HepG2 (cell line): ENCODE results near the gene TSNAXIP1. TPM values are rescaled to one million over a fixed set of nuclear protein-coding genes. Genes with fewer than 3 reads are reported as not detected.

Experiments
- CCDC6 ChIP-seq: sonication (generic); formaldehyde crosslinking; IDR thresholded peaks from 2 replicates; pipeline ENCODE4 v1.8.1; 2022; ENCODE audit warnings: mild to moderate bottlenecking, missing genetic modification reagents, moderate library complexity
- CHD4 ChIP-seq: fragments of 200-600 bp; sonication (generic); IDR thresholded peaks from 2 replicates; pipeline ENCODE4 v1.7.0; 2017; ENCODE audit warnings: mild to moderate bottlenecking, low read length, borderline replicate concordance
- EEA1 ChIP-seq: sonication (generic); formaldehyde crosslinking; IDR thresholded peaks from 2 replicates; pipeline ENCODE4 v1.5.1; 2020; ENCODE audit warnings: mild to moderate bottlenecking, missing genetic modification reagents, borderline replicate concordance
- HDAC1 ChIP-seq: sonication (generic); formaldehyde crosslinking; IDR thresholded peaks from 2 replicates; pipeline ENCODE4 v1.5.1; 2020; ENCODE audit warnings: mild to moderate bottlenecking, missing genetic modification reagents
- HNRNPL ChIP-seq: fragments of 200-400 bp; formaldehyde crosslinking; IDR thresholded peaks from 2 replicates; pipeline ENCODE4 v1.6.1; 2017; ENCODE audit warnings: mild to moderate bottlenecking, low read depth, low read length
- KDM1A ChIP-seq: IDR thresholded peaks from 2 replicates; pipeline ENCODE4 v1.6.1; 2016; ENCODE audit warnings: missing compliant biosample characterization
- KLF15 ChIP-seq: sonication (generic); formaldehyde crosslinking; IDR thresholded peaks from 2 replicates; pipeline ENCODE4 v1.8.1; 2023; ENCODE audit warnings: borderline replicate concordance, mild to moderate bottlenecking, inconsistent platforms, missing genetic modification reagents, mixed read lengths
- MXD4 ChIP-seq: IDR thresholded peaks from 2 replicates; pipeline ENCODE4 v1.6.1; 2016; ENCODE audit warnings: mild to moderate bottlenecking, missing biosample characterization, missing genetic modification reagents
- NCOA5 ChIP-seq: sonication (generic); formaldehyde crosslinking; IDR thresholded peaks from 2 replicates; pipeline ENCODE4 v1.4.0; 2020; ENCODE audit warnings: missing genetic modification reagents
- NFE2L1 ChIP-seq: sonication (generic); formaldehyde crosslinking; IDR thresholded peaks from 2 replicates; pipeline ENCODE4 v1.4.0; 2020; ENCODE audit warnings: missing genetic modification reagents, mild to moderate bottlenecking, borderline replicate concordance
- SSRP1 ChIP-seq: IDR thresholded peaks from 2 replicates; pipeline ENCODE4 v1.6.1; 2016; ENCODE audit warnings: control low read depth
- ZFP91 ChIP-seq: sonication (generic); formaldehyde crosslinking; IDR thresholded peaks from 2 replicates; pipeline ENCODE4 v1.9.0; 2022; ENCODE audit warnings: missing genetic modification reagents, mild to moderate bottlenecking, borderline replicate concordance
- ZNF282 ChIP-seq: fragments of 450-650 bp; IDR thresholded peaks from 2 replicates; pipeline ENCODE4 v1.6.1; 2018; ENCODE audit not compliant: partially characterized antibody
- ZNF382 ChIP-seq: sonication (generic); formaldehyde crosslinking; IDR thresholded peaks from 2 replicates; pipeline ENCODE4 v1.5.0; 2020; ENCODE audit warnings: missing genetic modification reagents, mild to moderate bottlenecking, borderline replicate concordance
- ZNF414 ChIP-seq: sonication (generic); formaldehyde crosslinking; IDR thresholded peaks from 2 replicates; pipeline ENCODE4 v1.5.0; 2020; ENCODE audit warnings: missing genetic modification reagents
- ZNF670 ChIP-seq: sonication (generic); formaldehyde crosslinking; IDR thresholded peaks from 2 replicates; pipeline ENCODE4 v1.8.0; 2022; ENCODE audit warnings: mild to moderate bottlenecking, missing genetic modification reagents, borderline replicate concordance
- polyA plus RNA-seq, 8 experiments: library from polyadenylated mRNA; depleted of rRNA in 3 of 8; stranded (reverse) in 7 of 8; unstranded in 1 of 8; fragments of >200 nt; fragmentation: Illumina TruSeq in 4 of 8; extraction: Trizol in 4 of 8; gene quantifications; 2 replicates each; pipeline versions ENCODE4 v1.2.1 to v1.2.3, GENCODE V29; 2011 to 2016; ENCODE audit warnings: low read depth in 4 of 8, missing spikeins in 1 of 8, mixed read lengths in 1 of 8; ENCODE audit not compliant: insufficient read depth in 1 of 8
- total RNA-seq, 5 experiments: library from RNA; depleted of rRNA; stranded (reverse); fragments of >200 nt; fragmentation: Illumina TruSeq; extraction: Trizol; gene quantifications; 2 replicates each; pipeline ENCODE4 v1.2.3, GENCODE V29; 2016; ENCODE audit warnings: low read depth in 1 of 5
- TF ChIP-seq, protein P1 (sequence below): IDR thresholded peaks from 2 replicates; pipeline ENCODE4 v1.6.1; 2012; ENCODE audit warnings: low read length, improper control_type of control experiment
- TF ChIP-seq, protein P2 (sequence below): sonication (generic); formaldehyde crosslinking; conservative IDR thresholded peaks from 2 replicates; pipeline ENCODE4 v1.8.1; 2023; ENCODE audit warnings: missing genetic modification reagents
- TF ChIP-seq, protein P3 (sequence below): sonication (generic); formaldehyde crosslinking; IDR thresholded peaks from 2 replicates; pipeline ENCODE4 v1.9.0; 2021; ENCODE audit warnings: missing genetic modification reagents, mild to moderate bottlenecking, borderline replicate concordance

TSNAXIP1 gene
- total and polyA plus RNA-seq, 2 of the 13 experiments (the other 11 are each of a cell fraction or from before 2014, with no cell fraction given) = 0.37 to 0.86 TPM

- peak; percentile 97 for TF ChIP-seq ZNF414 (CRISPR knock-in tag)
- peak; percentile 89 for TF ChIP-seq HDAC1 (CRISPR knock-in tag)
- TF ChIP-seq SSRP1 (CRISPR knock-in tag) = peak; percentile 94; the same call in 1 of the 2 replicates
- no peak for TF ChIP-seq ZNF282
- 0 out of 2 replicates have a peak, but pooled peaks have one; percentile 48 for TF ChIP-seq NFE2L1
- peak; percentile 70; the same call in 1 of the 2 replicates for TF ChIP-seq ZNF670 (CRISPR knock-in tag)
- TF ChIP-seq KLF15 (CRISPR knock-in tag) = peak; percentile 71; the same call in 1 of the 2 replicates
- TF ChIP-seq, protein P1, sequence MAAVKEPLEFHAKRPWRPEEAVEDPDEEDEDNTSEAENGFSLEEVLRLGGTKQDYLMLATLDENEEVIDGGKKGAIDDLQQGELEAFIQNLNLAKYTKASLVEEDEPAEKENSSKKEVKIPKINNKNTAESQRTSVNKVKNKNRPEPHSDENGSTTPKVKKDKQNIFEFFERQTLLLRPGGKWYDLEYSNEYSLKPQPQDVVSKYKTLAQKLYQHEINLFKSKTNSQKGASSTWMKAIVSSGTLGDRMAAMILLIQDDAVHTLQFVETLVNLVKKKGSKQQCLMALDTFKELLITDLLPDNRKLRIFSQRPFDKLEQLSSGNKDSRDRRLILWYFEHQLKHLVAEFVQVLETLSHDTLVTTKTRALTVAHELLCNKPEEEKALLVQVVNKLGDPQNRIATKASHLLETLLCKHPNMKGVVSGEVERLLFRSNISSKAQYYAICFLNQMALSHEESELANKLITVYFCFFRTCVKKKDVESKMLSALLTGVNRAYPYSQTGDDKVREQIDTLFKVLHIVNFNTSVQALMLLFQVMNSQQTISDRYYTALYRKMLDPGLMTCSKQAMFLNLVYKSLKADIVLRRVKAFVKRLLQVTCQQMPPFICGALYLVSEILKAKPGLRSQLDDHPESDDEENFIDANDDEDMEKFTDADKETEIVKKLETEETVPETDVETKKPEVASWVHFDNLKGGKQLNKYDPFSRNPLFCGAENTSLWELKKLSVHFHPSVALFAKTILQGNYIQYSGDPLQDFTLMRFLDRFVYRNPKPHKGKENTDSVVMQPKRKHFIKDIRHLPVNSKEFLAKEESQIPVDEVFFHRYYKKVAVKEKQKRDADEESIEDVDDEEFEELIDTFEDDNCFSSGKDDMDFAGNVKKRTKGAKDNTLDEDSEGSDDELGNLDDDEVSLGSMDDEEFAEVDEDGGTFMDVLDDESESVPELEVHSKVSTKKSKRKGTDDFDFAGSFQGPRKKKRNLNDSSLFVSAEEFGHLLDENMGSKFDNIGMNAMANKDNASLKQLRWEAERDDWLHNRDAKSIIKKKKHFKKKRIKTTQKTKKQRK = no peak
- TF ChIP-seq HNRNPL = peak; percentile 58; the same call in 1 of the 2 replicates
- no peak for TF ChIP-seq CCDC6
- TF ChIP-seq, protein P2, sequence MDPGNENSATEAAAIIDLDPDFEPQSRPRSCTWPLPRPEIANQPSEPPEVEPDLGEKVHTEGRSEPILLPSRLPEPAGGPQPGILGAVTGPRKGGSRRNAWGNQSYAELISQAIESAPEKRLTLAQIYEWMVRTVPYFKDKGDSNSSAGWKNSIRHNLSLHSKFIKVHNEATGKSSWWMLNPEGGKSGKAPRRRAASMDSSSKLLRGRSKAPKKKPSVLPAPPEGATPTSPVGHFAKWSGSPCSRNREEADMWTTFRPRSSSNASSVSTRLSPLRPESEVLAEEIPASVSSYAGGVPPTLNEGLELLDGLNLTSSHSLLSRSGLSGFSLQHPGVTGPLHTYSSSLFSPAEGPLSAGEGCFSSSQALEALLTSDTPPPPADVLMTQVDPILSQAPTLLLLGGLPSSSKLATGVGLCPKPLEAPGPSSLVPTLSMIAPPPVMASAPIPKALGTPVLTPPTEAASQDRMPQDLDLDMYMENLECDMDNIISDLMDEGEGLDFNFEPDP (CRISPR knock-in tag) = peak; percentile 97; the same call in 1 of the 2 replicates
- TF ChIP-seq KDM1A (CRISPR knock-in tag) = peak; percentile 42; the same call in 1 of the 2 replicates
- no peak for TF ChIP-seq ZNF382
- 0 out of 2 replicates have a peak, but pooled peaks have one; percentile 38 for TF ChIP-seq CHD4
- peak; percentile 96 for TF ChIP-seq EEA1
- TF ChIP-seq MXD4 (CRISPR knock-in tag) = peak; percentile 69; the same call in 1 of the 2 replicates
- TF ChIP-seq NCOA5 (CRISPR knock-in tag) = no peak
- TF ChIP-seq, protein P3, sequence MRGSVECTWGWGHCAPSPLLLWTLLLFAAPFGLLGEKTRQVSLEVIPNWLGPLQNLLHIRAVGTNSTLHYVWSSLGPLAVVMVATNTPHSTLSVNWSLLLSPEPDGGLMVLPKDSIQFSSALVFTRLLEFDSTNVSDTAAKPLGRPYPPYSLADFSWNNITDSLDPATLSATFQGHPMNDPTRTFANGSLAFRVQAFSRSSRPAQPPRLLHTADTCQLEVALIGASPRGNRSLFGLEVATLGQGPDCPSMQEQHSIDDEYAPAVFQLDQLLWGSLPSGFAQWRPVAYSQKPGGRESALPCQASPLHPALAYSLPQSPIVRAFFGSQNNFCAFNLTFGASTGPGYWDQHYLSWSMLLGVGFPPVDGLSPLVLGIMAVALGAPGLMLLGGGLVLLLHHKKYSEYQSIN = no peak
- peak; percentile 97 for TF ChIP-seq ZFP91 (CRISPR knock-in tag)
These were observed 66.1 kb downstream of the TSNAXIP1 start, which contains the start of gene EDC4 (continued) for GRCh38 chr16:67872631-67873434.
